Measurements from ENCODE around the gene CALR3. TPM values are rescaled to one million over a fixed set of nuclear protein-coding genes. Genes with fewer than 3 reads are reported as not detected.
"Not testable (repeated sequence)": the region's sequence is repeated elsewhere in the genome, so short reads cannot be mapped to it uniquely, and the experiment has no call there.

Gene CALR3, protein sequence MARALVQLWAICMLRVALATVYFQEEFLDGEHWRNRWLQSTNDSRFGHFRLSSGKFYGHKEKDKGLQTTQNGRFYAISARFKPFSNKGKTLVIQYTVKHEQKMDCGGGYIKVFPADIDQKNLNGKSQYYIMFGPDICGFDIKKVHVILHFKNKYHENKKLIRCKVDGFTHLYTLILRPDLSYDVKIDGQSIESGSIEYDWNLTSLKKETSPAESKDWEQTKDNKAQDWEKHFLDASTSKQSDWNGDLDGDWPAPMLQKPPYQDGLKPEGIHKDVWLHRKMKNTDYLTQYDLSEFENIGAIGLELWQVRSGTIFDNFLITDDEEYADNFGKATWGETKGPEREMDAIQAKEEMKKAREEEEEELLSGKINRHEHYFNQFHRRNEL
- total RNA-seq, result under 1 TPM in 4 of 8 experiments, not detected in 4; 0.16 to 0.43 (median 0.27) TPM

- Histone ChIP-seq H3K27ac (peak within 1 kb of the TSS; percentile 37 to 67), H3K4me3 (peak within 1 kb of the TSS; percentile 47 to 75 (median 53)), H3K4me1 (replicated peaks in 1 of 2) (peaks cover 6 to 11% of the 10 kb centered on the region in 2 donors)
- peak; percentile 95 to 99 (median 98) for ATAC-seq (replicated peaks in 6 of 8)
- WGBS, 10 experiments, result 0 to 15% (median 0%) methylated on average over 1 to 18 of the region's 52 CpGs; no CpG with 5 or more reads in 3 of the 10 experiments
- in situ Hi-C loops (cut with MboI; ENCODE audit: low pct_unique_long_range_greater_than_20kb in 2 of 9, low sequenced_read_pairs in 9 of 9, unreplicated experiment in 9 of 9), result no loop called here
These were observed at the start of gene CALR3, which contains the start of gene C19orf44 for GRCh38 chr19:16495982-16496612. Gene CALR3, minus strand, starts transcription at chr19:16496167. Its CDS starts 38 bp downstream, at chr19:16496129. Gene C19orf44, plus strand, starts transcription at chr19:16496394. Its CDS starts 4,399 bp downstream, at chr19:16500793.

DNA sequence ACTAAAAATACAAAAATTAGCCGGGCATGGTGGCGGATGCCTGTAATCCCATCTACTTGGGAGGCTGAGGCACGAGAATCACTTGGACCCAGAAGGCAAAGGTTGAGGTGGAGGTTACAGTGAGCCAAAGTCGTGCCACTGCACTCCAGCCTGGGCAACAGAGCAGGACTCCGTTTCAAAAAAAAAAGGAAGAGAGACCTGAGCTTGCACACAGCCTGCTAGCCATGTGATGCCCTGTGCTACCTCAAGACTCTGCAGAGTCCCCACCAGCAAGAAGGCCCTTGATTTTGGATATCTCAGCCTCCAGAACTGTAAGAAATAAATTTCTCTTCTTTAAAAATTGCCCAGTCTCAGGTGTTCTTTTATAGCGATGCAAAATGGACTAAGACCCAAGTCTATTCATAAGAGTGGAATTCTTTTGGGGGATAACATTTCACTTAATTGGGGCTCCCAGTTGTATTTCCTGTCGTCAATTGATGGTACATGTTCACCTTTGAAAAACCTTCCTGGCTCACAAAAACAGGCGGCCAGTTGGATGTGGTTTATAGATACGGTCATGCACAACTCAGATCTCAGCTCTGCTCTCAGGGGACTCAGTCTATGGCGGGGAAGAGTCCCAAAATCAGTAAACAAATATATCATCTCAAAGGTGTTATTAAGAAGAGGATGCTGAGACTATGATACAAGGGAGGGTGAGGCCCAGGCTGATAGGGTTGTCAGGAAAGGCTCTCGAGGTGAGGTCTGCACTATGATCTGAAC, 48.7 kb upstream of the CALR3 start:
- in situ Hi-C loops (cut with MboI; ENCODE audit: low pct_unique_long_range_greater_than_20kb in 2 of 9, low sequenced_read_pairs in 9 of 9, unreplicated experiment in 9 of 9), result no loop called here
- no peak overlapping the region for H3K27ac ChIP-seq

GRCh38 chr19:16543734-16544133, 47.8 kb upstream of the CALR3 start:
- H3K27ac ChIP-seq; in situ Hi-C loops (cut with MboI; ENCODE audit: low pct_unique_long_range_greater_than_20kb in 2 of 9, low sequenced_read_pairs in 9 of 9, unreplicated experiment in 9 of 9); ATAC-seq (replicated peaks in 6 of 8): not testable (repeated sequence)
- peaks cover 15 to 16% of the 10 kb centered on the region in 2 donors for H3K4me1 ChIP-seq (replicated peaks in 1 of 2)
- H3K4me3 ChIP-seq, result peak overlapping the region in 2 of 5 donors; percentile 91 to 100
- 56 to 100% (median 84%) methylated on average over 1 to 6 of the region's 6 CpGs; no CpG with 5 or more reads in 2 of the 10 experiments for WGBS, 10 experiments

More for the DNA sequence above, 48.7 kb upstream of the CALR3 start:
- ATAC-seq (replicated peaks in 6 of 8), result no peak
- WGBS, 10 experiments, result 87 to 100% (median 93%) methylated on average over 1 to 9 of the region's 11 CpGs
- Histone ChIP-seq H3K4me1 (replicated peaks in 1 of 2) (peaks cover 15 to 16% of the 10 kb centered on the region in 2 donors), H3K4me3 (no peak overlapping the region)

DNA sequence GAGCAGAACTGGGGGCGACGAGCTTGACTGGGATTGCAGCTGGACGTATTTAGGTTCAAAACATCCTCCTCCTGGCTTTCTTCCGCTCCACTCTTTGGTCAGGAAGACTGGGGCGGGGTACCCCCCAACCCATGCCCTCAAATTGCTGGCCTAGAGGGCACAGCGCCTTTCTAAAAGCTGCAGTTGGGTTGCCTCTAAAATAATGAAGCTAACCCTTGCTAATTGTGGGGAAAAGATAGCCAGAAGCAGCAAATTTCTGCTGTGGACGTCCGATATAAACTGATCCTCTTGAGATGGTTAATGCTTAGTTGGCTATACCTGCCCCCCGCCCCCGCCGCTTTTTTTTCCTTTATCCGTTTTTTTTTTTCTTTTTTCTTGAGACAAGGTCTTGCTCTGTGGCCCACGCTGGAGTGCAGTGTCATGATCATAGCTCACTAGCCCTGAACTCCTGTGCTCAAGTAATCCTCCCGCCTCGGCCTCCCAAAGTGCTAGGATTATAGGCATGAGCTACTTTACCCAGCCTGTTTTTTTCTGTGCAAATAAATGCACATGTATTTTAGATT, 47.0 kb upstream of the CALR3 start:
- H3K27ac ChIP-seq, result peak overlapping the region; percentile 84 to 97
- in situ Hi-C loops (cut with MboI; ENCODE audit: low pct_unique_long_range_greater_than_20kb in 2 of 9, low sequenced_read_pairs in 9 of 9, unreplicated experiment in 9 of 9), result no loop called here
- ATAC-seq (replicated peaks in 6 of 8), result no peak

GRCh38 chr19:16542045-16542909, 46.3 kb upstream of the CALR3 start, which contains the start of gene CHERP:
Gene CHERP, minus strand, starts transcription at chr19:16542437. Its CDS starts 59 bp downstream, at chr19:16542378.
- peak within 1 kb of the TSS; percentile 90 to 97 for H3K27ac ChIP-seq

More for the DNA sequence above, 47.0 kb upstream of the CALR3 start:
- H3K4me3 ChIP-seq, result peak overlapping the region; percentile 88 to 100 (median 93)
- peaks cover 15 to 16% of the 10 kb centered on the region in 2 donors for H3K4me1 ChIP-seq (replicated peaks in 1 of 2)
- 0 to 19% (median 5%) methylated on average over 3 to 12 of the region's 15 CpGs; no CpG with 5 or more reads in 1 of the 10 experiments for WGBS, 10 experiments

GRCh38 chr19:16541526-16542044, 45.6 kb upstream of the CALR3 start:
- ATAC-seq (replicated peaks in 6 of 8), result peak in 3 of 8 experiments; percentile 11 to 29 (median 11)
- Histone ChIP-seq H3K27ac (peak overlapping the region; percentile 90 to 97), H3K4me3 (peak overlapping the region; percentile 88 to 100 (median 93)), H3K4me1 (replicated peaks in 1 of 2) (peaks cover 15 to 16% of the 10 kb centered on the region in 2 donors)
- in situ Hi-C loops (cut with MboI; ENCODE audit: low pct_unique_long_range_greater_than_20kb in 2 of 9, low sequenced_read_pairs in 9 of 9, unreplicated experiment in 9 of 9), result no loop called here
- 0 to 19% (median 0%) methylated on average over 1 to 11 of the region's 29 CpGs; no CpG with 5 or more reads in 1 of the 10 experiments for WGBS, 10 experiments

More at GRCh38 chr19:16542045-16542909, 46.3 kb upstream of the CALR3 start, which contains the start of gene CHERP:
- peak within 1 kb of the TSS; percentile 88 to 100 (median 93) for H3K4me3 ChIP-seq
- in situ Hi-C loops (cut with MboI; ENCODE audit: low pct_unique_long_range_greater_than_20kb in 2 of 9, low sequenced_read_pairs in 9 of 9, unreplicated experiment in 9 of 9), result no loop called here
- ATAC-seq (replicated peaks in 6 of 8), result peak; percentile 74 to 91 (median 86)
- H3K4me1 ChIP-seq (replicated peaks in 1 of 2), result peaks cover 15 to 16% of the 10 kb centered on the region in 2 donors
- 0 to 5% (median 1%) methylated on average over 5 to 15 of the region's 108 CpGs; no CpG with 5 or more reads in 6 of the 10 experiments for WGBS, 10 experiments

GRCh38 chr19:16540948-16541347, 45.0 kb upstream of the CALR3 start:
- peaks cover 15 to 16% of the 10 kb centered on the region in 2 donors for H3K4me1 ChIP-seq (replicated peaks in 1 of 2)
- H3K4me3 ChIP-seq, result peak overlapping the region; percentile 88 to 100 (median 93)
- in situ Hi-C loops (cut with MboI; ENCODE audit: low pct_unique_long_range_greater_than_20kb in 2 of 9, low sequenced_read_pairs in 9 of 9, unreplicated experiment in 9 of 9), result no loop called here
- WGBS, 10 experiments, result 73 to 100% (median 87%) methylated on average over 2 to 9 of the region's 12 CpGs; no CpG with 5 or more reads in 4 of the 10 experiments
- ATAC-seq (replicated peaks in 6 of 8), result no peak
- H3K27ac ChIP-seq, result peak overlapping the region in 1 of 2 donors; percentile 97

GRCh38 chr19:16537111-16537510, 41.1 kb upstream of the CALR3 start:
- 96 to 100% (median 100%) methylated on average over 1 to 6 of the region's 13 CpGs; no CpG with 5 or more reads in 7 of the 10 experiments for WGBS, 10 experiments
- no peak overlapping the region for H3K27ac ChIP-seq
- no peak for ATAC-seq (replicated peaks in 6 of 8)
- H3K4me1 ChIP-seq (replicated peaks in 1 of 2), result peaks cover 7% of the 10 kb centered on the region in 2 donors
- in situ Hi-C loops (cut with MboI; ENCODE audit: low pct_unique_long_range_greater_than_20kb in 2 of 9, low sequenced_read_pairs in 9 of 9, unreplicated experiment in 9 of 9), result no loop called here
- no peak overlapping the region for H3K4me3 ChIP-seq

DNA sequence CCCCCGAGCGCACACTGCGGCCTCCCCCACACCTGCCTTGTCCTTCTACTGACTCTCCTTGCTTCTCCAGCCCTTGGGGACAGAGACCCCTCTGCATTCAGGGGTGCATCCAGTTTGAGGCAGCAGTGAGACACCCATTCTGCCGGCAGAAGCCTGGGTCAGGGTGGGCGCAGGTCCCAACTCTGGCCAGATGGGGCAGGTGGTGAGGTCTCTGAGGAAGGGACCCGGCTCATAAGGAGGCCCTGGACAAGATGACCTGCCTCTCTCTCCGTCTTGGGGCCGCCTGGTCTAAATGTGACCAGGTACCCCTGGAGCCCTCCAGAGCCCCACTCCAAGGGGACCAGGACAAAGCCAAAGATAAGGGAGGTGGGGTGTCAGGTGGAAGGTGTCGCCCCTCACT, 40.2 kb upstream of the CALR3 start:
- in situ Hi-C loops (cut with MboI; ENCODE audit: low pct_unique_long_range_greater_than_20kb in 2 of 9, low sequenced_read_pairs in 9 of 9, unreplicated experiment in 9 of 9), result no loop called here
- peaks cover 5 to 6% of the 10 kb centered on the region in 2 donors for H3K4me1 ChIP-seq (replicated peaks in 1 of 2)
- ATAC-seq (replicated peaks in 6 of 8), result peak in 4 of 8 experiments; percentile 5 to 8 (median 7)
- no peak overlapping the region for H3K4me3 ChIP-seq
- no peak overlapping the region for H3K27ac ChIP-seq
- WGBS, 10 experiments, result 100% methylated on average over 1 to 3 of the region's 9 CpGs; no CpG with 5 or more reads in 6 of the 10 experiments

GRCh38 chr19:16535381-16535780, 39.4 kb upstream of the CALR3 start:
- WGBS, 10 experiments, result no CpG with 5 or more reads among the region's 18 CpGs
- Histone ChIP-seq H3K4me3 (no peak overlapping the region), H3K4me1 (replicated peaks in 1 of 2) (no peaks in the 10 kb centered on the region), H3K27ac (no peak overlapping the region)
- peak in 4 of 8 experiments; percentile 9 to 14 (median 14) for ATAC-seq (replicated peaks in 6 of 8)
- in situ Hi-C loops (cut with MboI; ENCODE audit: low pct_unique_long_range_greater_than_20kb in 2 of 9, low sequenced_read_pairs in 9 of 9, unreplicated experiment in 9 of 9), result no loop called here
